Measurements from ENCODE around the gene PDHX.

DNA sequence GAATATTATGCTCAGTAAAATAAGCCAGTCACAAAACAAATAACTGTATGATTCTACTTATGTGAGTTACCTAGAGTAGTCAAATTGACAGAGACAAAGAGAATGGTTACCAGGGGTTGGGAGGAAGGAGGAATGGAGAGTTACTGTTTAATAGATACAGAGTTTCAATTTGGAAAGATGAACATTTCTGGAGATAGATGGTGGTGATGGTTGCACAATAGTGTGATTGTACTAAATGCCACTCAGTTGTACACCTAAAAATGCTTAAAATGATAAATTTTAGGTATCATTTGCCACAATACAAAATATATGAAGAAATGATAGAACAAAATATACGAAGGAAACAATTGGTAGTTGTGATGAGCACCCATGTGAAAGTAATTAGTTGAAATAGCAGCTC is 43.4 kb downstream of the PDHX start:
- no peak for TF ChIP-seq POLR2A (IDR thresholded peaks at IDR 0.05)
- TF ChIP-seq CTCF (IDR thresholded peaks at IDR 0.05): no peak

All from heart left ventricle (tissue), 13 donors.